Measurements from ENCODE around the gene KCNC1.

Gene KCNC1

DNA sequence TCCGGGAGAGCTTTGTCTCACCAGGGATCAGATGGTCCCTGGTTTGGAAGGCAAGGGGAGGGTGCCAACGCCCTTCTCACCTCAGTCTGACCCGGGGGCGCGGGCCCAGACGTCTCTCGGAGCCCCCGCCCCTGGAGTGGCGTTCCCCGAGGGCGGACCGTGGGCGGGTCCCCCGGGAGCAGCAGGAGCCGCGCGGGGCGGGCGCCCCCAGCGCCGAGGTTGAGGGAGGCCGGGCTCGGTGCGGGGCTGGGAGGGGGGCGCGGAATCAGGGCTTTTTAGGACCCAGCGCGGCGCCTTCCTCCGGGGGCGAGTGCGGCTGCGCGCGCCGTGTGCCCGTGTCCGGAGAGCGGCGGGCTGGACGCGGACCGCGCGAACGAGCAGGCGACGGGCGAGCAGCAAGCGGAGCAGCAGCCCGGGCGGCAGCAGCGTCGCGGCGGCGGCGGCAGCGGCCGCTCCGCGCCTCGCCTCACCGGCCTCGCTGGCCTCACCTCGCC is at the start of gene KCNC1:
Gene KCNC1, plus strand, starts transcription at position 364 of the 494 bp plus-strand sequence. CDS start 1,222 bp downstream, outside the sequence.
- DNase-seq (ENCODE audit: low read depth), result no peak

DNA sequence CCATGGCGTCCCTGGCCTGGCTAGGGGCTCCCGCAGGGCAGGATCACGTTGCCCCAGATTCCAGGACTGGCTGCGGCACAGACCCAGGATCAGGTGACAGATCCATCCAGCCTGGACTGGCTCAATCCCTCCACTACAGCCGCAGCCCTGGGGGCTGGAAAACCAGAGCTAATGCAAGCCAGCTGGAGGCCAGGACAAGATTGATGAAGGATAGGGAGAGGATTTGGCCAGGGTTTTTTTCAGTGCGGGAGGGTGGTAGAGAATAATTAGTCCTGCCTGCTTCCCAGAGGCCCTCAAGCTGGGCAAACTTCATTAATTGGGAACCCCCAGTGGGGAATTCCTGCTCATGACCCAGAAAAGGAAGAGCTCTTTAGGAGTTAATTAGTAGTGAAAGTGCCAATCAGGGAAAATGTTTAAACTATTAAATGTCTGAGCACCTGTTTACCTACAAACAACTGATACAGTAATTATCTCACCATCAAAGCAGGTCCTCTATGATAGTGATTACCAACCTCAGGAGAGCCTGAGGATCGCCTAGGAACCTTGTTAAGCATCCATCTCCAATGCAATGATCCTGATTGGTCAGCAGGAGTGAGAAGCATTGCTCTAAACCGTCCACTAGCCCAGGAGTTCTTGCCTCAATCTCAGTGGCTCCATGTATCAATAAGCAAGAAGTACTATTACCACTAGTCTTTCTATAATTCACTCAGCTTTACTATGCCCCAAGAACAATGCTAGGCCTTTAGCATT is 48.2 kb upstream of the KCNC1 start:
- DNase-seq (ENCODE audit: low read depth), result no peak

DNA sequence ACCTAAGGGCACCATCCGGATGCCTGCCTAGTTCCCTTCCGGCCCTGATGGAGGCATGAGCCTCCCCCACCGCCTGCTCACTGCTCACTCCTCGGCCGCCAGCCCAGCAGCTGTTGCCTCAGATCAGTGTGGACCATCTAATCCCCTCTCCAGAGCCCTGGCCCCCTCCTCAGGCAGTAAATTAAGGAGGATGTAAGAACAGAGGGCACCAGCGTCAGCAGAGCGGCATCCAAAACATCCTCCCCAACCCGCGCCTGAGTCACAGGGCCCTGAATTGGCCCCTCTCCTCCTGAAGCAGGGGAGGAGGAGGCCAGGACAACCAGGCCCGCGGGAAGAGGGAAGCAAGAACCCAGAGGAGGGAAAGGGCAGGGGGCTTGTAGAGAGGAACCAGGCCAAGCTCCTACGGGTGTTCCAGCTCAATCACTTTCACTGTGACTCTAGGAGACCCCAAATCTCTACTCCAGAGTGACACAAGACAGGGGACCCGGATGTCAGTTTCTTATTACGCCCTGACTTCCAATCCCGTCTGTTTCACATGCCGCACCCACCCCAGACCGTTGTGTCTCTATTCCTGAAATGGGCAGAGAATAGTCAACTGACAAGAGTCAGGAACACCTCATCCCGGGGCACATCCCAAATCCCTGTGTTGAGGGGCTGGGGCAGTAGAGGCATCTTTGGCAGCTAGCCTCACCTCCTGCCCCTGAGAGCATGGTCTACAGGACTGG is 46.5 kb upstream of the KCNC1 start:
- DNase-seq (ENCODE audit: low read depth), result no peak

DNA sequence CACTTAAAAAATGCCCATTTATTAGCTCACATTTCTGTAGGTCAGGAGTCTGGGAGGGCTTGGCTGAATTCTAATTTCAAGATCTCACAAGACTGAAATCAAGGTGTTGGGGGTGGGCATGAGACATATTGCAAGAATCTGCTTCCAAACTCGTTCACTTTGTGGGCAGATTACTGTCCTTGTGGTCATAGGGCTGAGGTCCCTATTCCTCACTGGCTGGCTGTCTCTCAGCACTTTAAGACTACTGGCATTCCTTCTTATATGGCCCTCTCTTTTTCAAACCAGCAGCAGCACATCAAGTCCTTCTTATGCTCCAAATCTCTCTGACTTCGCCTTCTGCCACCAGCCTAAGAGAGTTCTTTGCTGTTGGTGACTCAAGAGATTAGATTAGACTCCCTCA is 43.0 kb upstream of the KCNC1 start:
- no peak for DNase-seq (ENCODE audit: low read depth)

DNA sequence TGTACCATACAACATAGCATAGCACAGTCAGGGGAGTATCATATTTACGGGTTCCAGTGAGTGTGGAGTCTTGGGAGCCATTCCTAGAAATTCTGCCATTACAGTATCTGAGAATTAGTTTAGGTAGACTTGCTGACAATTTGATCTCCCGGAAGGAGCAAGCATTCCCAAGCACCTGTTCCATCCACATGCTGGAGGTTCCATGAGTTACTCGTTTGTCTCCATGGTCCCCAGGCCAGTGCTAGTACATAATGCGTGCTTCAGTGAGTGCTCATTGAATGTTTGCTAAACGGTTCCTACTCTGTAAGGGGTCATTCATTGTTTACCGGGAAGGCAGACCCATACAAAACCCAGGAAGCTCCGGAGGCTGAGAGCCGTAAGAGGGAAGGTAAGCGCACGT is 42.6 kb upstream of the KCNC1 start:
- no peak for DNase-seq (ENCODE audit: low read depth)

DNA sequence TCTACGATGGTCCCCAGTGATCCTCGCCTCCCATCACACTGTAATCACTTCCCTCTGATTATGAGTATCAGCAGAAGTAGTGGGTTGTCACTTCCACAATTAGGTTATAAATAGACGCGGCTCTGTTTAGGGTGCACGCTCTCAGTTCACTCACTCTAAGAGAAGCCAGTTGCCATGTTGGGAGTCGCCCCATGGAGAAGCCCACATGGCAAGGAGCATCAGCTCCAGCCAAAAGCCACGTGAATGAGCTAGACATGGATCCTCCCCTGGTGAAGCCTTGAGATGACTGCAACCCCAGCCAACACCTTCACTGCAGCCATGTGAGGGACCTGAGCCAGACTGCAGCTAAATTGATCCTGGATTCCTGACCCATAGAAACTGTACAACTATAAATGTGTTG is 41.6 kb upstream of the KCNC1 start:
- no peak for DNase-seq (ENCODE audit: low read depth)

DNA sequence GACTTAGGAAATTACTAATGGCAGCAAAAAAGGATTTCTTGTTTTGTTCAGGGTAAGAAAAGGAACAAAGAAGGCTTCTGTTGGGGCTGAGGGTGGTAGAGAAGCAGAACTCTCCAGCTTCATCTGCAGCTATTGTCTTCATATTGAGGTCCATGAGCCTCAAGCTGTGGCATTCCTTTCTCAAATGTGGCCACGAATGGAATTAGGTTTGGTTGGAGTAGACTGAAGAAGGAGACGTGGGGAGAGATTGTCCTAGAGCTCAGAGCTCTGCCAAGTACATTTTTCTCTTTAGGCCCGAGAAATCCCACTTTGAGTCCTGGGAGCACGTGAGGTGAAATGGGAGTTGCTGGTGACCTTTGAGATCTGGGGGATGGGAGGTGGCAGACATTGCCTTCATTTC is 41.0 kb upstream of the KCNC1 start:
- no peak for DNase-seq (ENCODE audit: low read depth)

DNA sequence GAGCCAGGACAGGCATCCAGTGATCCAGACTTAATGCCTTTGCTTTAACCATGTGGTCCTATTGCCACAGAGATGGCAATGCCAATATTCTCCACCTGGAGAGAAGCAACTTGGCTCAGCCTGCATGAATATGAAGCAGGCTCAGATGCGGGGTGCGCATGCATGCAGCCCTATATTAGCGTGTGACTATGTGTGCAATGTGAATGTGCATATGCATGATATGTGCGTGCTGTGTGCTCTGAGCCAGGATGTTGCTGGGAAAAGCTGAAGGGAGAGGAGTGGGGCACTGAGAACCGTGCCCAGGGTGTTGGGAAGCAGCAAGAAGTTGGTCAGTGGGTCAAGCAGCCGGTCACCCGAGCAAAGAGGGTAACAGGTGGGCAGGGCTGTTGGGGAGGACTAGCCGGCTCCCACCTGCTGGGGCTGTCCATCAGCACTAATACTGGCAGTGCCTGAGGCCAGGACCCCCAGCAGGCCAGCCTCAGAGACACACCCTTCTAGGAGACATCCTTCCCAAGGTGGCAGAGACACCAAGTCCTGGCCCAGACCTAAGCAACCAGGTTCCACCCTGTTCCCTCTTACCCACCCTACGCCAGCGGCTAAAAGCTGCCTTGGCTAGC is 40.0 kb upstream of the KCNC1 start:
- no peak for DNase-seq (ENCODE audit: low read depth)

DNA sequence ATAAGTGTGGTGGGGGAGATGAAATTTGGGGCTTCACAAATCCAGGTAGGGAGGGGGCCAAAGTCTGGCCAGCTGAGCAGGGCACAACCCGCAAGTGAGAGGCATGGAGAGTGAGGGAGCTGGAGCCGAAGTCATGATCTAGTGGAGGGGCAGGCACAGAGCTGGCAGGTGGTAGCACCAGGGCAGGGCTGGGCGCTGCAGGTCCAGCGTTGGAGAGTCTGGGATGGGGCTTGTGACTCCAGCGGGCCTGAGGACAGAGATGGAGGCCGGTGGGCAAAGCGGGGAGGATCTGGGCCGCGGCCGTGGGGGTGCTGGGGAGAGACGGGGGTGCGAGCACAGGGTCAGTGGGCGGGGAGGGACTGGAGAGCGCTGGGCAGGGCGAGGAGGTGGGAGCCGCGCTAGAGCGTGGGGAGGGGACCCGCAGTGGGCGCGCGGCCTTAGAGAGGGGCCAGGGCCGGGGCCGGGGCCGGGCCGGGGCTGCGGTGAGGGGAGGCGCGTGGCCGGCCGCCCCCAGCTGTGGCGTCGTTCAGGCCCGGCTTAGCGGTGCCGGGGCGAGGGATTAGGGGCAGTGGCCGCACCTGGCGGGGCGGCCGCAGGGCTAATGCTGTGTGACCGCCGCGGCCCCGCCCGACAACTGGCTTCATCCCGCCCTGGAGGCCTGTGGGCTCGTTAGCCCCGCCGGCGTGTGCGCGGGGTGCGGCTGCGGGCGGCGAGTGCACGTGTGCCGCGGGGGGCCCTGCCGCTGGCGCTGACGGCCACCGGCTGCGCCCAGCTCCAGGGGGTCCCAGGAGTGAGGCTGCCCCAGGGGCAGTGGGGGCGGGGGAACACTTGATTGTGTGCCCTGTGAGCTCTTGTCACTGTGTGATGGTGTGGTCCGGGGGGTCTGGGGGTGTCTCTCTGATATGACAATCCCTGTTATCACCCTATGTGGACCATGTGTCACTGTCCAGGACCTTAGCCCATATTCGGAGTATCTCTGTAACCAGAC is 38.8 kb upstream of the KCNC1 start:
- no peak for DNase-seq (ENCODE audit: low read depth)

DNA sequence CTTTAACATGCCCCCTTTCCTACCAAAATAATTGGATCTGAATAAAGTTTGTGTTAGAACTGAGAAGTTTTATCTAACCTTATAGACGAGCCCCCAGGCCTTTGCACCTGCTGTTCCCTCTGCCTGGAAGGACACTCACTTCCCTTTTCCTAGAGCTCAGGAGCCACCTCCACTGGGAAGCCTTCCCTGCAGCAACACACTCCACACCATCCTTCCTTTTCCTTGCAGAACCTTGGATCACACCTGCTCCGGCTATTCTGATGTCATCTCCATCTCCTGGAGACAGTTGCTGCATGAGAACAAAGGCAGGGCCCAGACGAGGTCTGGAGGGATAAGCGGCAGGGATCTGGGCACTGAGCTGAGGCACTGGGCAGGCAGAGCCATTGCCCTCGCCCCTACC is 37.8 kb upstream of the KCNC1 start:
- no peak for DNase-seq (ENCODE audit: low read depth)

DNA sequence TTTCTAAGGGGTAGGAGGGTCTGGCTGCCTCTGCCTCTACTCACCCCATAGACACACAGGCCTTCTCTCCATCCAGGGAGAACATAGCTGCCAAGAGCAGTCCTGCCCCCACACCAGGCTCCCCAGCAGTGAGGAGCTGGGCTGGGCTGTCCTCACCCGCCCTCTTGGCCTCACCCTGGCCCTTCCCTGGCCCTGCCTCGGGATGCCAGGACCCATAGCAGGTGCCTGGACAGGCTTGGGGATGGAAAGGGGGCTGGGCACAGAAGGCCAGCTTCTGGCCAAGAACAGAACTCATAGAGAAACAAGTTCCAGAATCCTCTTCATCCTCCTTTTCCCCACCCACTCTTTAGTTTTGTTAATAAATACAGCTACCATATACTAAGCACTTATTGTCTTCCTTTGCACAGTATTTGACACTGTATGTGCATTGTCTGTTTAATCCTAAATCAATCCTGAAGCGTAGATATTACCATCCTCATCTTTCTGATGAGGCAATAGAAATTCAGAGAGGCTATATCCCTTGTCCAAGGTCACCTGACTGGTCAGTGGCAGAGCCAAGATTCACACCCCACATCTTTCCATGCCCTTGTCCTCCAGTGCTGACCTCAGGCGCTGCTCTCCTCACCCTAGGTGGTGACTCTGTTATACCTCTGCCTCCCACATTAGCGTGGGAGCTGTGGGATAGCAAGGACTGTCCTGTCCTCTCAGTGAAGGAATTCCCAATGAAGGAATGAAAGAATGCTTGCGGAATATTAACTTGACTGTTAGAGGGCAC is 37.2 kb upstream of the KCNC1 start:
- DNase-seq (ENCODE audit: low read depth), result no peak

DNA sequence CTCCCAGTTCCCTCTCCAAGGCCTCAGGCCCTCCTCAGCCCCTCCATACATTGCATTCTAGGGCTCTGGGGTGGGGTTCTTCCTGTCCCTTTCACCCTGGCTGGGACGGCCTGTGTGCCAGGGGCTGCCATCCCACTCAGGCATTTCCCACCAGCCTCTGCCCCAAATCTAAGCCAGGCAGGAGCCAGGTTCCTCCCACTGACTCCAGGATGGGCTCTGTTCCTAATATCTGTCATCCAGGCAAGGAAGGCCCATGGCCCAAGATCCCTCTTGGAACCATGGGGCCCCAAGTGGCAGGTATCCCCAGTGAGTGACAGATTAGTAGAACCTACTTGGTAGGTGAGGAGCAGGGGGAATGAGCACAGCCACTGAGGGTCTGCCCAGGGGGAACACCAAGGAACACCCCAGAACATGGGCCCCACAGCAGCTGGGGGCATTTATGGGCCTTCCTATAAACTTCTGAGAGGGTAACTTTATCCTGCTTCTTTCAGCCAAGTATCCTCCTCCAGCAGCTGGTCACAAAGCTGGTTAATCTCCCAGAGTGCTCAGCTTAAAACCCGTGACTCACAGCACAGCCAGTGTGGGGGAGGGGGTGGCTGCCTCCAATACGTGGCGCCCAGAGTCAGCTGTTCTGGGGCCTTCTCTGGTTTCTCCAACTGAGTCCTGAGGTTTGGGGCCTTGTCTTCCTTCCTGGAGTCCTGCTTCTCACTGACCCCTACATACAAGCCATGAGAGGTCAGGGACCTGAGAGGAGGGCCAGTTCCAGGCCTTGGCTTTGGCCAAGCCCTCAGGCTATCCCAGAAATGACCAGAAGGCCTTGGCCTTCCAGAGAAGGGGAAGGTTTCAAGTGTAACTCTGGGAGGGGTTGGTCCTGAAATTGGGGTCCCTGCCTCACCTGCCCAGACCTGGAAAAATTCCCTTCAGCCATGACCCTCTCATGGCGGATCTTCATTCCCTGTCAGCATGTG is 35.1 kb upstream of the KCNC1 start:
- DNase-seq (ENCODE audit: low read depth), result no peak

DNA sequence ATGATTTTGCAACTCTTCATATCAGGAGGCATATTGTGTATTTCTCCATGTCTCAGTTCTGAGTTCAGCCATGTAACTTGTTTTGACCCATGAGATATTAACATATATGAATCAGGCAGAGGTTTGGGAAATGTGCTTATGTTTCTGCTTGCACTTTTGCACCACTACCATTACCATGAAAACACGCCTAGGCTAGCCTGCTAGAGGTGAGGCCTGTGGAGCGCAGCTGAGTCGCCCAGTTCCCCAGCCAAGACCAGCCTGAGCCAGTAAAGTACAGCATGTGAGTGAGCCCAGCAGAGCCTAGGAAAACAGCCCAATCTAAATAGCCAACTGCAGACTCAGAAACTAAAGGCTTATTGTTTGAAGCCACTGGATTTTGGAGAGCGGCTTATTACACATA is 33.6 kb upstream of the KCNC1 start:
- no peak for DNase-seq (ENCODE audit: low read depth)

DNA sequence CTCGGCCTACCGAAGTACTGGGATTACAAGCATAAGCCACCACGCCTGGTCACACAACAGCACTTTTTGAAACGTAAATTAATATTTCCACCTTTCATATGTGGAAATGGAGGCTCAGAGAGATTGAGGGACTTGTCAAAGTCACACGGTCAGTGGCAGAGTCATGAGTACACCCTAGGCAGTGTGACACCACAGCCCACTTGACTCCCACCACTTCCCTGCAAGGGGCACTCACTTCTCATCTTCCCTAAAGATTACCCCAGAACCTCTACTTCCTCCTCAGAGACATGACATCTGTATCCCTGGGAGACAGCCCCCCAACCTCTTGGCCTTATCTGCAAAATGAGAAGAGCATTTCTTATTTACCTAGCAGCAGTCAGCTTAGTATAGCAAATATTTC is 31.7 kb upstream of the KCNC1 start:
- DNase-seq (ENCODE audit: low read depth), result no peak

DNA sequence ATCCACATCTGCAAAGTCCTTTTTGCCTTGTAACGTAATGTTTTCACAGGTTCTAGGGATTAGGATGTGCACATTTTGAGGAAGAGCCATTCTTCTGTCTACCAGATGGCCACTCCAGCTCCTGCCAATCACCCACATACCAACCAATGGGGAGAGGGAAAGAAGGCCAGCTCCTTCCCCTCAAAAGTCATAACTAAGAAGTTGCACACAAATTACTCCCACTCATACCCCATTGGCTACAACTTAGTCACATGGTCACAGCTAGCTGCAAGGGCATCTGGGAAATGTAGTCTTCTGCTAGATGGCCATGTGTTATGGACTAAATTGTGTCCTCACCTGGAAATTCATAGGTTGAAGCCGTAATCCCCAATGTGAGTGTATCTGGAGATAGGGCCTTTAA is 30.6 kb upstream of the KCNC1 start:
- no peak for DNase-seq (ENCODE audit: low read depth)

DNA sequence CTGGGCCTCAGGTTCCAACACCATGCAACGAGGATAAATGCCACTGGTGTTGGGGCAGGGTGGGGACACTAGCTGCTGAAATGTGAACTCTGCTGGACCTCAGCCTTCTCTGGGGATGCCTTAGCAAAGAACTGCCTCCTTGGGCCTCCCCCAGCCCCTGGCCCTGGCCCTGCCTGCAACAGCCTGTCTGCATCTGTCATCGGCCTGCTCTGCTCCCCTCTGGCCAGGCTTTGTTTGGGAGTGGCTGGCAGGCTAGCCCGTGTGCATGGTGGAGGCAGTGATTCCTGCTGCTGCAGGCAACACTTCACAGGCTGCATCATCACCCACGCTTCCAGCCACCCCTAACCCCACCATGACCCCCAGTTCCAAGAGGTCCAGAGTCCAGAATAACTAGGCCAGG is 26.8 kb upstream of the KCNC1 start:
- DNase-seq (ENCODE audit: low read depth), result no peak

DNA sequence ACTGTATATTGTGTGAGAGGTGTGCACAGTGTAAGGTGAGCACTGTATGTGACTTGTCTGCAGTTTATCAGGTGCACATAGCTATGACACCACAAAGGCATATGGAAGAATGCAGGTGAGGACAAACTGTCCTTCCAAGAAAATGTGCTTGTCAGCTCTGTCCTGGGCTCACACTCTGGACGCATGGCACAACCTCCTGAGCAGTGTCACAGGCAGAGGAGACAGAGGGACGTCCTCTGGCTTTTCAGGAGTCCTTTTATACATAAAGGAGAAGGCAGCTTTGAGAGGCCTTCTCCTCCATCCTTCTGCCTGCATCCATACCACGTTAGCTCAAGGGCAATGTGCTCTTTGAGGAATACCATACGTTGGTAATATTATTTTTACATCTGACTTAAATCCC is 22.7 kb upstream of the KCNC1 start:
- DNase-seq (ENCODE audit: low read depth), result no peak

DNA sequence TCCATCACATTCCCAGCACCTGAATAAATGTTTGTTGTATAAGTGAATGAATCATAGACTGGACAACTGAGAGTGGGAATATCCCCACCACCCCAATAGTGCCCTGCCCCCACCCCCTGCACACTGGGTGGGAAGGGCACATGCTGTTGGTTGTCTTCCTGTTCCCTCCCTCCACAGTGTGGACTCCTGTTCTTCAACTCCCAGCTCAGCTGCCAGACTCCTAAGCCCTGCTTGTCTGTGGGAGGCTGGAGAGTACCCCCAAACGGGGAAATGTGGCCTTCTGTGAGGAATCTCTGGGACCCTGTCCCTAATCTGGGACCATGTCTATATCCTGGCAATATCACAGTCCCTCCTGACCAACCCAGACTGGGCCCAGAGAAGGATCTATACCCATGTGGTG is 20.7 kb upstream of the KCNC1 start:
- no peak for DNase-seq (ENCODE audit: low read depth)

DNA sequence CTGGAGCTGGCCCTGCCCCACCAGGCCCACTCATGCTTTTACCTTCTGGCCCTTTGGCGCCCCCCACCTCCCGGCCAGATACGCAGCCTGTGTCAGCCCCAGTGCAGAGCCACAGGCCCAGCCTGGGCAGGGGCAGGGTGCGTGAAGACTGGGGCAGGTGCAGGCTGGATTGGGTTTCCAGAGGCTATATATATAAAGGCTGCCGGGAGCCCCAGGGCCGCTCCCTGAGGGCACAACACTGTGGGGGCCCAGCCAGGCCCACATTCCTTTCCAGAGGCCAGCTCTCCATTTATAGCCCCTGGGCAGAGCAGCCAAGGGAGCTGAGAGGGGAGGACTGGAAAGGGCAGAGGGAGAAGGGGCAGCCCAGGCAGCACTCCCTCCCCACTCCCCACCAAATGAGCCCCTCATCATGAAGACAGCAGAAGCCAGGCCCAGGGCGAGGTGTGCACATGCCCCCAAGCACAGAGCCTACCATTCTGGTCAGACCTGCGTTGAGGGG is 20.2 kb upstream of the KCNC1 start:
- no peak for DNase-seq (ENCODE audit: low read depth)

DNA sequence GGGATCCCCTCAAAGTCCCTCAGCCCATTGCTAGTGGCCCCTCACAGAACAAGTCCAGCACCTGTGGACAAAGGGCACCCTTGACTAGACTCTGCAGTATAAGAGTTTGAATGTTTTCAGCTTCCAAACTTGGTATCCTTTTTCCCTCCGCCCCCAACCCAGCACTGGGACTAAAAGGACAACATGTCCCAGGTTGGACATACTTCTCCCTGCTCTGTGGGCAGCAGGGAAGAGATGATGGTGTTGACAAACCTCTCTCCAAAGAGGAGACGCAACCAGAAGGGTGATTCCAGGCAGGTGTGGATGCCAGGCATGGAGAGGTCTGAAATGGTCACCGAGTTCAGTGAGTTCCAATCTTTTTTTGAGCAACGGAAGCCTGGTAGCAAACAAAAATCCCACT is 19.7 kb upstream of the KCNC1 start:
- DNase-seq (ENCODE audit: low read depth), result no peak

Measured in activated T-cell treated with anti-CD3 and anti-CD28 coated beads for 1 hour (primary cell).